KG1 (cell line): ENCODE results near the gene ATP5F1D.

ENCODE experiments used
- DNase-seq: peaks from one replicate; lab custom pipeline; 2025; lab: John Stamatoyannopoulos, UW

Gene ATP5F1D

GRCh38 chr19:1283207-1283916, 41.8 kb downstream of the ATP5F1D start:
- no peak for DNase-seq

DNA sequence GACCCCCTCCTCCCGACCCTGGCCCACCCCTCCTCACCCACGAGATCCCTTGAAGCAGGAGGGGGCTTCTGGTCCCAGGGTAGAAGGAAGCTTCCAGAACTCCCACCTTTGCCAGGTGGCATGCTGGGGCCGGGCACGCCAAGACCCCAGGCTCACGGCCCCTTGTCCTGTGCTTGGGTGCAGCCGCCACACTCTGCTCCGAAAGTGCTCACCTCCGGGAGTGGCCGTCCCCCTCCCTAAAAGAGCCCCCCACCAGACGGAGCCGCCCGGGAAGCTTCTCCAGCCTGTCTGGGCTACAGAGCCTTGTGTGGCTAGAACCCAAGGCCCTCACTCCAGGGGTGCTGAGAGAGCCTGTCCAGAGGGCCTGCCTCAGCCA, 42.4 kb downstream of the ATP5F1D start:
- no peak for DNase-seq

- no peak for DNase-seq
Measured at GRCh38 chr19:1284293-1284978, 42.9 kb downstream of the ATP5F1D start.

- DNase-seq = no peak
Measured at GRCh38 chr19:1284979-1285736, 43.6 kb downstream of the ATP5F1D start.

DNA sequence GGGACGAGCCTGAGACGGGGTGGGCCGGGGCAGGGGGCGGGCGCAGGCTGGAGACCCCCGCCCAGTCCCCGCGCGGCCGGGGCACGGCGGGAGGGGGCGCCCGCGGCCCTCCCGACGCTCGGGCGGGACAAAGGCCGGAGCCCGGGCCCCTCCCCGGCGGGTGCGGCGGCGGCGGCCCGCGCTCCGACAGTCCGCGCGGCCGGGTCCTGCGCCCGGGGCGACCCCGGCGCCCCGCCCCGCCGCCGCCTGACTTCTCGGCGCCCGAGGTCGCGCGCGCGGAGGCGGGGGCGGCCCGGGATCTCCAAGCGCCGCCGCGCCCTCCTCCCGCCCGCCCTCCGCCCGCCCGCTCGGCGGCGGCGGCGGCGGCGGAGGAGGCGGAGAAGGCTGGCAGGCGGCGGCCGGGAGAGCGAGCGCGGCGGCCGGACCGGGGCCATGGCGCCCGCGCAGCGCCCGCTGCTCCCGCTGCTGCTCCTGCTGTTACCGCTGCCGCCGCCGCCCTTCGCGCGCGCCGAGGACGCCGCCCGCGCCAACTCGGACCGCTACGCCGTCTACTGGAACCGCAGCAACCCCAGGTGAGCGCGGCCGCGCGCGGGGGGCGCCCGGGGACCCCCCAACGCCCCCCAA, 44.3 kb downstream of the ATP5F1D start, which contains the start of gene EFNA2:
Gene EFNA2, plus strand, starts transcription at position 137 of the 624 bp plus-strand sequence. Its CDS starts 296 bp downstream, at position 433.
- DNase-seq = no peak

DNA sequence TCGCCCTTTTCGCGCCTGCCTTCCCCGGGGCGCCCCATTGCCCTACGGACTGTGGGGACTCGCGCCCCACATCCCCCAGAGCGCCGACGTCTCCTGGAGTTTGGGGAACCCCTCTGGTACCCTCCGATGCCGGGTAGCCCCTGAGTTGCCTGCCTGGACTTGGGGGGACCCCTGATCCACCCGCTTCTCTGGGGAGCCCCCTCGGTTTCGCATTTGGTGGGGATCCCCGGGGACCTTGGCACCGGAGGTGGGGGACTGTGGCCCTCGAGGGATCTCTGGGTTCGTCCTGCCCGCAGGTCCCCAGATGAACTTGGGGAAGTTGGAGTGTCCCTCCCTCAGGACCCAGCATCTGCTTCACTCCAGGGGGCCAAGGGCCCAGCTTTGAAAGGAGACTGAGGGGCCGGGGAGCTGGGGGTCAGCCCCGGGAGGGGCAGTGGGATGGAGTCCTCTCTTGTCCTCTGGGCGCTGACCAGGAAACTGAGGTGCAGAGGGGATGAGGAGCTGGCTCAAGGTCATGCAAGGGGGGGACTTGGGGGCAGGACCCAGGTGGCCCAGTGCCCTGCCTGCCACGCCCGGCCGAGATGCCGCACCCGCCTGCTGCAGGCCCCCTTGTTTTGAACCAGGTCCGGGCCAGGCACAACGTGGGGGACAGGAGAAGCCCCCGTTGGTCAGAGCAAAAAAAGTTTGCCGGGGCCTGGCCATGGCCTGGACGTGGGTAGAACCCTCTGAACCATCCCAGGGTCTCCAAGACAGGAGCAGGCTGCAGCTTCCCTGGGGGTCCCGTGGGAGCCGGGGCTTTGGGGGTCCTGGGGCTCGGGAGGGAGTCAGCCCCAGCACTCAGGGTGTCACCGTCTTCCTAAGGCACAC, 45.2 kb downstream of the ATP5F1D start:
- DNase-seq = no peak

DNA sequence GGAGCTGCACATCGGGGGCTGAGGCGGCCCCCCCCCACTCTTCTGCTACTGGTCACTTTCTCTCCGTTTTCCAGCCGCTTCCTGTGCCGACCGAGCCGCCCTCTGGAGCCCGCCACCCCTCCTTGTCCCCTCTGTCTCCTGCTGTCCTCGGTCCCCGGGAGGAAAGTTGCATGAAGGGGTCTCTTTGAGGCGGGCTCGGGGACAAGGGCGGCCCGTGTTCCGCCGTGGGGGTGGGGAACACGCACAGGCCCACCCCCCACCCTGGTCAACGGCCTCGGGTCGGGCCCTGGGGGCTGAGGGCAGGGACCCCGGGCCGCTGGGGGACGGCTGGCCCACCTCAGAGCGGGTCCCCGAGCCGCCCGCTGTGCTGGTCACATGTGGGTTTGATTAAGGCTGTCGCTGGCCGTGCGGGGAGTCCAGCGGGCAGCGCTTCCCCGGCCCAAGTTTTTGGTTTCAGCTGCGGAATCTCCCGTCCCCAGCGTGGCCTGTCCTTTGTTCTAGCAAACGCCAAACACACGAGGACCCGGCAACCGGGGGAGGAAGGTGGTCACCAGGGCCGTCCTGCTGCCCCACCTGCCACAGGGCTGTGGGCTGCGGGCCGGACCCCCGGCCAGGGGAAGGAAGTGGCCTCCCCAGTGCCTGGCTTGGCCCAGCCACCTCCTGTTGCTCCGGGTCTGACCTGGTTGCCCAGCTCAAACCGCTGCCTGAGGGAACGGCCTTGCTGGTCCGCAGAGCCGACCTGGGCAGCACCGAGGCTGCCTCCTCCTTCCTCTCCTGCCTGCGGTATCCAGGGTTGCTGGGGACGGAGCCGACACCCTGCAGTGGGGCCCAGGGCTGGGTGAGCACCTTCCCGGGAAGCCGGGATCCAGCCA, 46.0 kb downstream of the ATP5F1D start:
- no peak for DNase-seq

GRCh38 chr19:1288226-1288612, 46.7 kb downstream of the ATP5F1D start:
- no peak for DNase-seq

- no peak for DNase-seq
Measured at GRCh38 chr19:1288833-1289685, 47.5 kb downstream of the ATP5F1D start.

- no peak for DNase-seq
Measured at GRCh38 chr19:1289686-1290025, 48.1 kb downstream of the ATP5F1D start.

DNA sequence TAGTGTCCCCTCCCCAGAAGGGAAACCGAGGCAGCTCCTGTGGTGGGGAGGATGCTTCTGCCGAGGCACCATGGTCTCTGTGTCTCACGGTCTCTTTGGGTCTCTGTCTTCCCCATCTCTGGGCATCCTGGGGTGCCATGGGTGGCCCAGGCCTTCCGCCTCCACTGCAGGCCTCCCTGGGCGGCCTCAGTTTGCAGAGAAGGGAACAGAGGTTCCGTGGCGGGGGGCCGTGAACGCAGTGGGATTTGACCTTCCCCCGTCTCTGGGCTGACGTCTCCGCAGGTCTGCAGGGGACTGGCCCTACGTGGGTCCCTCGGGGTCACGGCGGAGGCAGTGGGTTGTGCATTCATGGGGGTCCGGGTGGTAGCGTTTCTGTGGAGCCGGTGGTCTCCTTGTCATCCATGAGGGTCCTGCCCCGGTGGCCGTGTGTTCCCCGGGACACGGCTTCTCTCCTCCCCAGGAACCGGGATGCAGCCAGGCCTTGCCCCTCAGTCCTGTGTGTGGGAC, 48.7 kb downstream of the ATP5F1D start:
- no peak for DNase-seq

- DNase-seq = no peak
Measured at GRCh38 chr19:1290703-1291651, 49.4 kb downstream of the ATP5F1D start.

GRCh38 chr19:1291761-1292418, 50.3 kb downstream of the ATP5F1D start:
- no peak for DNase-seq

- no peak for DNase-seq
Measured at GRCh38 chr19:1292419-1293151, 51.0 kb downstream of the ATP5F1D start.

GRCh38 chr19:1293782-1294604, 52.4 kb downstream of the ATP5F1D start:
- no peak for DNase-seq
